ENCODE results near the gene FBXL22. TPM values are rescaled to one million over a fixed set of nuclear protein-coding genes. Genes with fewer than 3 reads are reported as not detected.

The FBXL22 gene
- total and polyA plus RNA-seq, 2 of the 4 experiments (the other 2 are of a cell fraction) = 0.36 to 1.3 TPM

GRCh38 chr15:63615935-63616334, 18.7 kb downstream of the FBXL22 start:
- DNase-seq (no peak), ATAC-seq (ENCODE audit: low read depth) (no peak)
- Histone ChIP-seq H3K4me1 (ENCODE audit: control insufficient read depth, insufficient read depth, low read length) (no peaks in the 10 kb centered on the region; the same call in 1 of the 2 replicates), H2BK120ac (ENCODE audit: low read depth, low read length) (no peak overlapping the region), H2BK5ac (ENCODE audit: low read depth, low read length, poor library complexity, severe bottlenecking) (no peak overlapping the region), H3K4ac (ENCODE audit: low read depth, low read length) (no peak overlapping the region), H4K20me1 (ENCODE audit: insufficient read depth, low read length) (no peaks in the 10 kb centered on the region), H3K9me3 (ENCODE audit: control insufficient read depth, insufficient read depth, low read length) (no peaks in the 10 kb centered on the region), H2BK15ac (ENCODE audit: low read depth, low read length) (no peak overlapping the region), H3K27ac (ENCODE audit: insufficient read depth, low read length) (no peak overlapping the region), H4K8ac (ENCODE audit: low read depth in 2 of 2, low read length in 2 of 2) (no peak overlapping the region), H3K4me2 (ENCODE audit: low read depth, low read length) (no peak overlapping the region), H3K9ac (ENCODE audit: low read depth, low read length) (no peak overlapping the region), H3K14ac (replicated peaks; ENCODE audit: low read depth, low read length) (no peak overlapping the region), H3K56ac (ENCODE audit: extremely low read depth, insufficient read depth, low read length) (no peak overlapping the region), H2AFZ (replicated peaks; ENCODE audit: low read length, poor library complexity) (no peak overlapping the region), H4K91ac (ENCODE audit: insufficient read depth, low read depth, low read length) (no peak overlapping the region), H3K23ac (ENCODE audit: low read depth, low read length) (no peak overlapping the region), H3K27me3 (ENCODE audit: control insufficient read depth, insufficient read depth, low read length) (no peaks in the 10 kb centered on the region), H2BK20ac (ENCODE audit: low read depth, low read length) (no peak overlapping the region), H4K5ac (ENCODE audit: low read depth, low read length) (no peak overlapping the region), H2AK5ac (ENCODE audit: low read depth, low read length) (no peak overlapping the region), H3K79me1 (ENCODE audit: low read depth in 1 of 2, low read length in 2 of 2) (no peaks in the 10 kb centered on the region), H3K36me3 (ENCODE audit: control insufficient read depth, insufficient read depth, low read length) (peaks cover 19% of the 10 kb centered on the region), H3K18ac (ENCODE audit: low read depth, low read length) (no peak overlapping the region), H2AK9ac (replicated peaks; ENCODE audit: low read depth, low read length, poor library complexity) (no peak overlapping the region), H3K4me3 (ENCODE audit: insufficient read depth, low read depth, low read length) (no peak overlapping the region), H3K9me1 (ENCODE audit: insufficient read depth, low read length) (no peaks in the 10 kb centered on the region)
- intact Hi-C loops (cut with micrococcal nuclease) = no loop called here
- dilution Hi-C loops (cut with HindIII; ENCODE audit: low sequenced_read_pairs, unreplicated experiment) = no loop called here
- ChIA-PET CTCF (no interaction called here), POLR2A (ENCODE audit: unreplicated experiment) (no interaction called here)
- no peak for TF ChIP-seq RFX5 (IDR thresholded peaks at IDR 0.05; ENCODE audit: low read depth, low read length)
- no peak for TF ChIP-seq MXI1 (IDR thresholded peaks at IDR 0.05; ENCODE audit: borderline replicate concordance, low read depth, low read length)
- TF ChIP-seq RCOR1 (IDR thresholded peaks at IDR 0.05; ENCODE audit: insufficient replicate concordance, low read length) = no peak
- no peak for TF ChIP-seq CTCF (conservative IDR thresholded peaks at IDR 0.05; ENCODE audit: low read depth, low read length)
- TF ChIP-seq USF2 (IDR thresholded peaks at IDR 0.05; ENCODE audit: low read depth, low read length) = no peak
- TF ChIP-seq BHLHE40 (IDR thresholded peaks at IDR 0.05; ENCODE audit: low read depth, low read length) = no peak
- TF ChIP-seq MAFK (IDR thresholded peaks at IDR 0.05; ENCODE audit: low read depth, low read length) = no peak
- TF ChIP-seq CEBPB (IDR thresholded peaks at IDR 0.05; ENCODE audit: low read depth, low read length) = no peak
- TF ChIP-seq FOS (IDR thresholded peaks at IDR 0.05; ENCODE audit: low read depth, low read length) = no peak
- TF ChIP-seq MAZ (IDR thresholded peaks at IDR 0.05; ENCODE audit: borderline replicate concordance, low read depth, low read length) = no peak
- no peak for TF ChIP-seq NFE2L2 (IDR thresholded peaks at IDR 0.05; ENCODE audit: low read depth, low read length)
- no peak for TF ChIP-seq RAD21 (IDR thresholded peaks at IDR 0.05; ENCODE audit: low read length)
- no peak for TF ChIP-seq SMC3 (IDR thresholded peaks at IDR 0.05; ENCODE audit: low read depth, low read length)
- no TSS peak for BruUV-seq (replicated peaks)
- in situ Hi-C loops (cut with MboI; ENCODE audit: low sequenced_read_pairs) = no loop called here
- 100% methylated on average over 1 of the region's 3 CpGs; no CpG with 5 or more reads in 1 of the 2 experiments for WGBS, 2 experiments (ENCODE audit: extremely low coverage in 2 of 2, insufficient read length in 1 of 2)

All from IMR-90 (cell line).